Transverse colon (tissue), 4 donors: ENCODE results near the gene UBE2D2.

Source experiments
- EP300 ChIP-seq: sonication (generic); formaldehyde crosslinking; IDR thresholded peaks from one replicate; pipeline ENCODE4 v1.6.1; 2017; ENCODE audit warnings: antibody characterized with exemption, low read depth
- POLR2A ChIP-seq: fragments of 450-650 bp; IDR thresholded peaks from one replicate; pipeline ENCODE4 v1.6.1; 2016; ENCODE audit warnings: antibody characterized with exemption, mild to moderate bottlenecking, moderate library complexity
- POLR2AphosphoS5 ChIP-seq, 3 donors: sonication (generic); formaldehyde crosslinking; IDR thresholded peaks; one replicate each; pipeline ENCODE4 v1.6.1; 2016; ENCODE audit warnings: antibody characterized with exemption in 3 of 3
- TF ChIP-seq, protein P1 (sequence below), 5 experiments: fragments of 200-600 bp in 3 of 5; fragments of 450-650 bp in 2 of 5; sonication (generic) in 3 of 5; IDR thresholded peaks; 1 replicate in 2 of 5; 2 replicates in 3 of 5; pipeline ENCODE4 v1.5.1; 2016 to 2017; ENCODE audit warnings: antibody characterized with exemption in 5 of 5, inconsistent platforms in 3 of 5, mild to moderate bottlenecking in 2 of 5, moderate library complexity in 1 of 5

DNA sequence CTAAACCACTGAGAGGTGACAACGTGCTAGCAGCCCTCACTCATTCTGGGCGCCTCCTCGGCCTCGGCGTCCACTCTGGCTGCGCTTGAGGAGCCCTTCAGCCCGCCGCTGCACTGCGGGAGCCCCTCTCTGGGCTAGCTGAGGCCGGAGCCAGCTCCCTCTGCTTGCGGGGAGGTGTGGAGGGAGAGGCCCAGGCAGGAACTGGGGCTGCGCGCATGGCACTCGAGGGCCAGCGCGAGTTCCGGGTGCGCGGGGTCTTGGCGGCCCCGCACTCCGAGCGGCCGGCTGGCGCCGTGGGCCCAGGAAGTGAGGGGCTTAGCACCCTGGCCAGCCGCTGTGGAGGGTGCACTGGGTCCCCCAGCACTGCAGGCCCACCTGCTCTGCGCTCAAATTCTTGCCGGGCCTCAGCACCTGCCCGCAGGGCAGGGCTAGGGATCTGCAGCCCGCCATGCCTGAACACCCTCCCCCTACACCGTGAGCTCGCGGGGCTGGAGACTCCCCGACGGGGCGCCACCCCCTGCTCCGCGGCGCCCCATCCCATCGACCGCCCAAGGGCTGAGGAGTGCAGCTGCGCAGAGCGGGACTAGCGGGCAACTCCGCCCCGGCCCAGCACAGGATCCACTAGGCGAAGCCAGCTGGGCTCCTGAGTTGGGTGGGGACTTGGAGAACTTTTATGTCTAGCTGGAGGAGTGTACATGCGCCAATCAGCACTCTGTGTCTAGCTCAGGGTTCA lies 11.8 kb upstream of the UBE2D2 start:
- TF ChIP-seq, protein P1, sequence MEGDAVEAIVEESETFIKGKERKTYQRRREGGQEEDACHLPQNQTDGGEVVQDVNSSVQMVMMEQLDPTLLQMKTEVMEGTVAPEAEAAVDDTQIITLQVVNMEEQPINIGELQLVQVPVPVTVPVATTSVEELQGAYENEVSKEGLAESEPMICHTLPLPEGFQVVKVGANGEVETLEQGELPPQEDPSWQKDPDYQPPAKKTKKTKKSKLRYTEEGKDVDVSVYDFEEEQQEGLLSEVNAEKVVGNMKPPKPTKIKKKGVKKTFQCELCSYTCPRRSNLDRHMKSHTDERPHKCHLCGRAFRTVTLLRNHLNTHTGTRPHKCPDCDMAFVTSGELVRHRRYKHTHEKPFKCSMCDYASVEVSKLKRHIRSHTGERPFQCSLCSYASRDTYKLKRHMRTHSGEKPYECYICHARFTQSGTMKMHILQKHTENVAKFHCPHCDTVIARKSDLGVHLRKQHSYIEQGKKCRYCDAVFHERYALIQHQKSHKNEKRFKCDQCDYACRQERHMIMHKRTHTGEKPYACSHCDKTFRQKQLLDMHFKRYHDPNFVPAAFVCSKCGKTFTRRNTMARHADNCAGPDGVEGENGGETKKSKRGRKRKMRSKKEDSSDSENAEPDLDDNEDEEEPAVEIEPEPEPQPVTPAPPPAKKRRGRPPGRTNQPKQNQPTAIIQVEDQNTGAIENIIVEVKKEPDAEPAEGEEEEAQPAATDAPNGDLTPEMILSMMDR (IDR thresholded peaks at IDR 0.05): no peak
- no peak for TF ChIP-seq POLR2A
- TF ChIP-seq POLR2AphosphoS5 (IDR thresholded peaks at IDR 0.05): no peak
- no peak for TF ChIP-seq EP300
